ENCODE measurements around the gene FOXN3.

DNA sequence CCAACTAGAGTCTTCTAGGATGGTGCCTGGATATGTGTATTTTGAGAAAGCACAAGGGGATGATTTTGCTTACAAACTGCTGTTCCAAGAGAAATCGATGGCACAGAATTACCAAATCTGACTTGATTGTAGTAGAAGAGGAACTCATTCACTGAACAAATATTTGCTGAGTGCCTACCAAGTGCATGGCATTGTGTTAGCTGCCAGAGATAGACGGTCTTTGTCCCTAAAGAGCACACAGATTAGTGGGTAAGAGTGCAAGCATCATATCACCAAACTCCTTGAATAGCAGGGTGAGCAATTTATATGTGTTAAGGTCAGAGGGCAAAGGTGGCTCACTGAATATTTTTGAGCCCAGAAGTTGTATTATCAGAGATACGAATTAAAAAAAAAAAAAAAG, 3.5 kb upstream of the FOXN3 start:
- no peak for TF ChIP-seq CTBP1 (IDR thresholded peaks at IDR 0.05; ENCODE audit: borderline replicate concordance)
- TF ChIP-seq ZNF384 (IDR thresholded peaks at IDR 0.05), result no peak
- TF ChIP-seq FOXM1 (IDR thresholded peaks at IDR 0.05; ENCODE audit: borderline replicate concordance), result no peak
- no peak for TF ChIP-seq BHLHE40 (IDR thresholded peaks at IDR 0.05; ENCODE audit: borderline replicate concordance)
- no peak for TF ChIP-seq SP1 (IDR thresholded peaks at IDR 0.05)
